ENCODE measurements around the gene BMP7. TPM values are rescaled to one million over a fixed set of nuclear protein-coding genes. Genes with fewer than 3 reads are reported as not detected.

BMP7 gene
- total and polyA plus RNA-seq, 2 donors (not counting 3 experiments of a cell fraction or from before 2014, with no cell fraction given): not detected

- H3K4me2 ChIP-seq (ENCODE audit: insufficient read depth, low read length): no peak overlapping the region
- no peaks in the 10 kb centered on the region for H3K4me1 ChIP-seq (ENCODE audit: control insufficient read depth, extremely low read depth, insufficient read depth, low read length)
- no peaks in the 10 kb centered on the region for H3K79me2 ChIP-seq (ENCODE audit: control insufficient read depth, insufficient read depth, low read length)
- POLR2A ChIA-PET: no interaction called here
- H4K20me1 ChIP-seq (replicated peaks; ENCODE audit: control insufficient read depth, extremely low read depth, insufficient read depth, low read length): no peaks in the 10 kb centered on the region
- H3K4me3 ChIP-seq (replicated peaks in 1 of 3; ENCODE audit: insufficient read depth in 1 of 3, low read depth in 1 of 3, low read length in 3 of 3): no peak overlapping the region
- FAIRE-seq: no peak
- CTCF ChIA-PET: no interaction called here
- H3K9me3 ChIP-seq (replicated peaks; ENCODE audit: control insufficient read depth, insufficient read depth, low read length): no peaks in the 10 kb centered on the region
- H2AFZ ChIP-seq (ENCODE audit: low read depth, low read length): no peak overlapping the region
- no peak for DNase-seq (ENCODE audit: low read depth, low spot score)
- no peaks in the 10 kb centered on the region for H3K27me3 ChIP-seq (ENCODE audit: control insufficient read depth in 2 of 2, insufficient read depth in 2 of 2, low read length in 2 of 2)
- no TSS peak for BruUV-seq (replicated peaks)
- H3K9ac ChIP-seq (replicated peaks; ENCODE audit: extremely low read depth, insufficient read depth, low read length): no peak overlapping the region
- no peaks in the 10 kb centered on the region for H3K9me1 ChIP-seq (replicated peaks; ENCODE audit: control insufficient read depth, extremely low read depth, insufficient read depth, low read length)
- dilution Hi-C loops (cut with MboI; ENCODE audit: extremely low pct_ligation_motif_present, low sequenced_read_pairs) (no loop called here), intact Hi-C loops (cut with micrococcal nuclease) (no loop called here)
- no peak overlapping the region for H3K27ac ChIP-seq (ENCODE audit: insufficient read depth, low read depth, low read length)
- H3K36me3 ChIP-seq (ENCODE audit: control insufficient read depth in 2 of 2, extremely low read depth in 1 of 2, insufficient read depth in 2 of 2, low read length in 2 of 2): no peaks in the 10 kb centered on the region
- TF ChIP-seq JUN (IDR thresholded peaks at IDR 0.05; ENCODE audit: borderline replicate concordance, insufficient read depth, insufficient read length, low read depth) (no peak), GATA2 (IDR thresholded peaks at IDR 0.05; ENCODE audit: insufficient read depth, insufficient read length, low read depth, low read length) (no peak), POLR2AphosphoS5 (IDR thresholded peaks at IDR 0.05; ENCODE audit: insufficient read depth, low read depth, low read length) (no peak), POLR2A (IDR thresholded peaks at IDR 0.05; ENCODE audit: low read depth, low read length) (no peak), MYC (IDR thresholded peaks at IDR 0.05; ENCODE audit: low read depth, low read length) (no peak), FOS (IDR thresholded peaks at IDR 0.05; ENCODE audit: borderline replicate concordance, insufficient read depth, low read length) (no peak), EZH2 (IDR thresholded peaks at IDR 0.05; ENCODE audit: borderline replicate concordance, low read depth, low read length, severe bottlenecking) (no peak)
- TF ChIP-seq, protein P1, sequence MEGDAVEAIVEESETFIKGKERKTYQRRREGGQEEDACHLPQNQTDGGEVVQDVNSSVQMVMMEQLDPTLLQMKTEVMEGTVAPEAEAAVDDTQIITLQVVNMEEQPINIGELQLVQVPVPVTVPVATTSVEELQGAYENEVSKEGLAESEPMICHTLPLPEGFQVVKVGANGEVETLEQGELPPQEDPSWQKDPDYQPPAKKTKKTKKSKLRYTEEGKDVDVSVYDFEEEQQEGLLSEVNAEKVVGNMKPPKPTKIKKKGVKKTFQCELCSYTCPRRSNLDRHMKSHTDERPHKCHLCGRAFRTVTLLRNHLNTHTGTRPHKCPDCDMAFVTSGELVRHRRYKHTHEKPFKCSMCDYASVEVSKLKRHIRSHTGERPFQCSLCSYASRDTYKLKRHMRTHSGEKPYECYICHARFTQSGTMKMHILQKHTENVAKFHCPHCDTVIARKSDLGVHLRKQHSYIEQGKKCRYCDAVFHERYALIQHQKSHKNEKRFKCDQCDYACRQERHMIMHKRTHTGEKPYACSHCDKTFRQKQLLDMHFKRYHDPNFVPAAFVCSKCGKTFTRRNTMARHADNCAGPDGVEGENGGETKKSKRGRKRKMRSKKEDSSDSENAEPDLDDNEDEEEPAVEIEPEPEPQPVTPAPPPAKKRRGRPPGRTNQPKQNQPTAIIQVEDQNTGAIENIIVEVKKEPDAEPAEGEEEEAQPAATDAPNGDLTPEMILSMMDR (IDR thresholded peaks at IDR 0.05; ENCODE audit: extremely low read depth in 1 of 2, insufficient read depth in 1 of 2, low read depth in 1 of 2, low read length in 2 of 2): no peak
- TF ChIP-seq, protein P2, sequence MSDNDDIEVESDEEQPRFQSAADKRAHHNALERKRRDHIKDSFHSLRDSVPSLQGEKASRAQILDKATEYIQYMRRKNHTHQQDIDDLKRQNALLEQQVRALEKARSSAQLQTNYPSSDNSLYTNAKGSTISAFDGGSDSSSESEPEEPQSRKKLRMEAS (IDR thresholded peaks at IDR 0.05; ENCODE audit: insufficient read depth, insufficient read length): no peak
Observed at GRCh38 chr20:57145089-57145631, 121.3 kb downstream of the BMP7 start.

Measured in endothelial cell of umbilical vein (primary cell).